GM18858 (cell line): ENCODE measurements around the gene ZNF221.

Experiments used
- ATAC-seq: cut with Tn5 transposase; IDR thresholded peaks from one replicate; pipeline ENCODE4 v1.9.1; 2021; ENCODE audit not compliant: unreplicated experiment

Gene ZNF221

GRCh38 chr19:43956827-43957226 is 5.8 kb downstream of the ZNF221 start:
- no peak for ATAC-seq

GRCh38 chr19:43957891-43958290 is 6.9 kb downstream of the ZNF221 start:
- ATAC-seq: no peak

DNA sequence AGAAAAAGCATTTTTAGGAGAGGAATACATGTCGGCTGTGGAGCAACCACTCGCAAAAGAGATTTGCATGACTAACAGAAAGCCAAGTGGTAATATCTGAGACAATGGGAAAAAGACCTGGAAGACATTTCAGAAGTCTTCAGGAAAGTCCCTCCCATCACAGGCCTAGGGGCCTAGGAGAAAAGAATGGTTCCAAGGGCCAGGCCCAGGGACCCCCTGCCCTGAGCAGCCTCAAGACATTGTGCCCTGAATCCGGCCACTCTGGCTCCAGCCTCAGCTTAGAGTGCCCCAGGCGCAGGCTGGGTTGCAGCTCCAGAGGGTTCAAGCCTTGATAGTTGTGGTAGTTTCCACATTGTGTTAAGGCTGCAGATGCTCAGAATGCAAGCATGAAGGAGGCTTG is 9.4 kb downstream of the ZNF221 start:
- no peak for ATAC-seq

- no peak for ATAC-seq
These were observed 15.2 kb downstream of the ZNF221 start for GRCh38 chr19:43966079-43966694.

GRCh38 chr19:43976732-43977131 is 25.7 kb downstream of the ZNF221 start:
- ATAC-seq: no peak

- ATAC-seq: no peak
These were observed 32.5 kb downstream of the ZNF221 start for GRCh38 chr19:43983544-43983911.

- no peak for ATAC-seq
These were observed 33.1 kb downstream of the ZNF221 start, which contains the start of gene ZNF155 for GRCh38 chr19:43983912-43984686. Gene ZNF155, plus strand, starts transcription at chr19:43984188. Its CDS starts 4,356 bp downstream, at chr19:43988544.

DNA sequence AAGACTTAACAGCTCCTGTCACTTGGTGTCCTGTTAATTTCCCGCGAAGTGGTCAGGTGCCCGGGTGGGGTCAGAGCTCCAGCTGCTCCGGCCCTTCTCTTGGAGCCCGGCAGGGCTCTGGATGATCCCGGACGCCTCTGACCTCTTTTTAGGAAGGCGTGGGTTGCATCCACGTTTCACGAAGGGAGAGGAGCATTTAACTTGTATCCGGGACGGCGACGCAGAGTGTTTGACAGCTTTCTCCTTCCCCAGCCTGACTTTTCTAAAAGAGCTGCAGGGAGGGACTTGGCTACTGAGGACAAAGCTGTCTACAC is 33.6 kb downstream of the ZNF221 start:
- no peak for ATAC-seq

DNA sequence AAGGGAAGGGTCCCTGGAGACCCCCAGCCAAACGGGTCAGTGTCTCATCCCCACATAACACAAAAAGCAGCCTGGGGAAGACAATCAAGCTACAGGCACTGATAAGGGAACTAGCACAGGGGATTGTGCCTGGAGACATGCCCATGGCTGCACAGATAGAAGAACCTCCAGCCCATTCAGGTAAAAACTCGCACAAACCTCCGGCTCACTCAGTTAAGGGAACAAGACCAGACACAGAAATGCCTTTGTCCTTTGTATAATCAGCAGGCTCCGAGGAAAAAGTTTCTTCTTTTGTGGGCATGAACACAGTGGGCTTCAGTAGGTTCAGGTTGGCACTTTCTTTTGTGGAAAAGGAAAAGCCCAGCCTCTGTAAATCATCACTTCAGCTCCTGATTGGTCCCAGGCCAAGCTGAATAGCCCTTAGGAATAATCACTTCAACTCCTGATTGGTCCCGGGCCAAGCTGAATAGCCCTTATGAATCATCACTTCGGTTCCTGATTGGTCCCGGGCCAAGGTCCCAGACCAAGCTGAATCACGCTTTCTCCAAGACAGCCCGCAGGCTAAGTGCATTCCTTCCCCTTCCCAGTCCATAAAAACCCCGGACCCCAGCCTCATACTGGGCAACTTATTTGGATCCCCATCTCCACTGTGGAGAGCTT is 46.7 kb downstream of the ZNF221 start:
- ATAC-seq: no peak

DNA sequence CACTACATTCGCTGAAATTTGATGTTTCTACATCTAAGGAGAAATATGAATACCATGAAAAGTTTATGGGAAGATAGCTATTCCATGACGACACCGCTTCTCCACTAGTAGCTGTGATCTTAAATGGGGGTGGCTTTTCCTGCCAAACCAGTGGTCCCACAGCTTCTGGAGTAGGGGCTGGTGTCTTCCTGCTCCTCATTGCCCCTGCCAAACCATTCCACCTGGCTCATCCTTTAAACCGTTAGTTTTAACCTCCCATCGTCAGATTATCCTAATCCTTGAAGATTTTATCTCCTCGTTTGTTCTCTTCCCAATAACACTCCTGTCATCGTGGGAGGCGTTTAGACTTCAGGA is 51.2 kb downstream of the ZNF221 start:
- ATAC-seq: no peak

- ATAC-seq: peak; percentile 75
These were observed 51.8 kb downstream of the ZNF221 start, which contains the start of gene ZNF230 for GRCh38 chr19:44002566-44003460. Gene ZNF230, plus strand, starts transcription at chr19:44002957. Its CDS starts 4,122 bp downstream, at chr19:44007079.

DNA sequence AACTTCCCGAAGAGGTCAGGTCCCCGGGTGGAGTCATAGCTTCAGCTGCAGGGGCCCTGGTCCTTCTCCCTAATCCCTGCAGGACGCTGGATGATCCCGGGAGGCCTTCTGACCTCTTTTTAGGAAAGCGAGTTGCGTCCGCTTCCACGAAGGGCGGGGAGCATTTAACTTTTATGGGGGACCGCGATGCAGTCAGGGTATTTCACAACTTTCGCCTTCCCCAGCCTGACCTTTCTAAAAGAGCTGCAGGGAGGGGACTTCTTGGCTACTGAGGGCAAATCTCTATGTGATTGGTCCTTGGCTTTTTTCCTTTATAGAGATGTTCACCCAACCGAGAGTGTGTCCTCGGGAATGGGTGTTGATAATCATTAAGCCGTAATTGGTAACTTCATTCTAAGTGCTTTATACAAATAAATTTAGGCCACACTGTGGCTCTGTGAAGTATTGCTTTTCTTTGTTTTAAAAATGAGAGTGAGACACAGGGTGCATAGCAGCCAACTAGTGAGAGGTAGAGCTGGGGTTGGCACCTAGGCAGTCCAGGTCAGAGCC is 52.5 kb downstream of the ZNF221 start:
- ATAC-seq: peak; percentile 28

DNA sequence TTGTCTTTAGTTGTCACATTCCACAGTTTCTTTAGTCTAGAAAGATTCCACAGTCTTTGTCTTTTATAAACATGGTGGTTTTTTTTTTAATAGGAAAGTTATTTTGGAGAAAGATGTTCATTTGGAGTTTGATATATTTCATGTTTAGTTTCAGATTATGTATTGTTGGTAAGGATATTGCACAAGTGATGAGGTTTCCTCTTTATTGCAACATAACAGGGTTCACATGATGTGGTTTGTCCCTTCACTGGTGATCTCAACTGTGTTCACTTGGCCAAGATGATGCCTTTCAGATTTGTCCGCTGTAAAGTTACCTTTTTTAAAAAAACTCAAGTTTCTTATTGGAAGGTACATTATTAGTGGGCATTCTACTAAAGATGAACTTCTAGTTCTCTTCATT is 54.9 kb downstream of the ZNF221 start:
- ATAC-seq: no peak

GRCh38 chr19:44007473-44007872 is 56.4 kb downstream of the ZNF221 start:
- ATAC-seq: no peak

DNA sequence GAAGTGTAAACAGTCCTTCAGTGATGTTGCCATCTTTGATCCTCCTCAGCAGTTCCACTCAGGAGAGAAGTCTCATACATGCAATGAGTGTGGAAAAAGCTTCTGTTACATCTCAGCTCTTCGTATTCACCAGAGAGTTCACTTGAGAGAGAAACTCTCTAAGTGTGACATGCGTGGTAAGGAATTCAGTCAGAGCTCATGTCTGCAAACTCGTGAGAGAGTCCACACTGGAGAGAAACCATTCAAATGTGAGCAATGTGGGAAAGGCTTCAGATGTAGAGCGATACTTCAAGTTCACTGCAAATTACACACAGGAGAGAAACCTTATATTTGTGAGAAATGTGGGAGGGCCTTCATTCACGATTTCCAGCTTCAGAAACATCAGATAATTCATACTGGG is 59.4 kb downstream of the ZNF221 start:
- ATAC-seq: no peak
